GM20431 (cell line): ENCODE measurements around the gene GDPD5.

ENCODE experiments used
- in situ Hi-C: fragments of 300-500 bp; cut with MseI, MboI; formaldehyde crosslinking; loops from one replicate; pipeline ENCODE4 v1.15.0; 2020; ENCODE audit warnings: low sequenced_read_pairs; ENCODE audit not compliant: unreplicated experiment

The GDPD5 gene

DNA sequence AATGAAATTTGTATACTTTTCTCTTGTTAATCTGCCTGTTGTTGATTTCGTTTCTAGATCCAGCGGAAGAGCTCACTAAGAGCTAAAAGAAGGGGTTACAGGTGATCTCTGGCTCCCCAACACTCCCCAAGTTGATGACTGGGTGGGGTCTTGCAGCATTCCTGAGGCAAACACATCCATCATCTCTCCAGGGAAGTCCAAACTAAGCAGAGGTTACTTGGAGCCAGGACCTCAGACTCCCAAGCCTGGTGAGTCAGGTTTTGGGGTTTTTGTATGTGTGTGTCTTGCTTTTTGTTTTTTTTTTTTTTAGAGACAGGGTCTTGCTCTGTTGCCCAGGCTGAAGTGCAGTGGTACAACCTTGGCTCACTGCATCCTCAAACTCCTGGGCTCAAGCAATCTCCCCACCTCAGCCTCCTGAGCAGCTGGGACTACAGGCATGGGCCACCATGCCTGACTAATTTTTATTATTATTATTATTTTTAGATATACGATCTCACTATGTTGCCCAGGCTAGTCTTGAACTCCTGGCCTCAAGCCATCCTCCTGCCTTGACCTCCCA is 137.9 kb downstream of the GDPD5 start:
- in situ Hi-C loops: loop anchor here (5.0 kb wide), 1 partner anchor 111 kb away; no protein-coding TSS in a partner anchor

DNA sequence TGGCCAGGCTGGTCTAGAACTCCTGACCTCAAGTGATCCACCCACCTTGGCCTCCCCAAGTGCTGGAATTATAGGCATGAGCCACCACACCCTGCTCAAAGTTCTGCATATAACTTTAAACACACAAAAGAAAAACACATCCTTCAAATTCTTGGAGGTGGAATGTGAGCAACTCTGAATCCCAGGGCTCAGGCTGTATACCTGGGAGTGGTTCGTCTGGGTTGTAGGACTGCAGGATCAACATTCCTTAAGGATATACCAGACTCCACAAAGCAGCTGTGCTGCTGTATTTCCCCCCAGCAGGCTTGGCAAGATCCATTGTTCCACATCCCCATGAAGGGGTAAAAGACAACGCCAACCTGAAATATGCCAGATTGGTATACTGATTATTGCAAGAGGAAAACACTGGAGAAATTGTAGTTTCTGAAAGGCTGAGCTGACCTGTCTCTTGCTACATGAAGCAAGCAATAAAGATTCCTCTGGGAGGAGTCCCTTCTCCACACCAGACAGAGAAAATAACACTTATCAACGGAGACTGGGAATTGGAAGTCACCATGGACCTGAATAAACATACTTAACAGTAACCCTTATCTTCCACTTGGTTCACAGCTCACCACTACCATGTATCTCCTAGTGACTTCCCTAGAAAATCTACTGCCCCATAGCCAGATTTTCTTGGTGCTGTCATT is 138.7 kb downstream of the GDPD5 start:
- in situ Hi-C loops: loop anchor here (5.0 kb wide), 1 partner anchor 110 kb away; no protein-coding TSS in a partner anchor
